Stimulated activated CD8-positive, alpha-beta memory T cell treated with anti-CD3 and anti-CD28 coated beads, Interleukin-15, amount 100 ng/mL, for 24 hours (primary cell): Measurements from ENCODE around the gene UROC1.

Experiments
- DNase-seq: peaks from one replicate; pipeline ENCODE4 v3.0.0-alpha.2; 2020; ENCODE audit warnings: low read depth

The UROC1 gene

DNA sequence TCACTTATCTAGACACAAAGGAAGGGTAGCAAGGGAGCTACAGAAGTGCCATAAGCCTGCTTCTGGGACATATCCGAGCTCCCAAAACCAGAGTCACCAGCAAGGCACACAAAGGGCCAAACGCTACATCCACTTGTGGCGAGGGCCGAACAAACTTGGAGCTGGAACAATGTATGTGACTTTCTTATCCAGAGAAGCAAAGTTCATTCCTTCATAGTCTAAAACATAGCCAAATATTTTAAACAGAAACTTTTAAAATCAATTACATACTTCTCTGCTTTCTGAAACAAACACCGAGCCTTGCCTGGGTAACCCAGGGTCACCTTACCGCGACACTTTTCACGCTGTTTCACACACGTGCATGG, 57.8 kb downstream of the UROC1 start:
- no peak for DNase-seq

DNA sequence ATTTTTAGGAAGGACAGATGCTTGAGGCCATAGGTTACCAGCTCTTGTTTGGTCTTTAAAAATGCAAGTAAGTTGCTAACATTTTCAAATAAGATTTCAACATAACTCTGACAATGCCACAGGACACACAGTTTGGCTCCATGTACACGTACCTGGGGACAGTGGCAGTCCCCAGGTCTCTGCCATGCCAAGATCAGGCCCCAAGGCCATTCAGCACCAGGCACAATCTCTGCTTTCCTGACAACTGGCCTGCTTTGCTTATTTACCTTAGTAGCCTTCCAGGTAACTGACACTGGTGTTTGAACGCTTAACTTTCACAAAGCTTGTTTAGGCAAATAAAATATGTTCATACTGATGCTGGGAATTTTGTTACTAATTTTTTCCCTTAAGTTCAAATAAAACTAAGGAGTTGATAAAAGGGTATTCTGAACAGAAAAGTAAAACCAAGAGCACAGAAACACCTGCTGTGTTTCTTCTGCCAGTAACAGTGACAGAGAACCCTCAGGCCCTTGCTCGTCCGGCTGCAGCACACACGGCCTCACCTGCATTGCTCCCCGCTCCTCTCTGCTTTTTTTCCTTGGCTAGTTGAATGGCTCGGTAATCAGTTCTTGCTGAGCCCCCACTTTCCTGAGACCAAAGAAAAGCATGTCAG, 58.3 kb downstream of the UROC1 start:
- no peak for DNase-seq

DNA sequence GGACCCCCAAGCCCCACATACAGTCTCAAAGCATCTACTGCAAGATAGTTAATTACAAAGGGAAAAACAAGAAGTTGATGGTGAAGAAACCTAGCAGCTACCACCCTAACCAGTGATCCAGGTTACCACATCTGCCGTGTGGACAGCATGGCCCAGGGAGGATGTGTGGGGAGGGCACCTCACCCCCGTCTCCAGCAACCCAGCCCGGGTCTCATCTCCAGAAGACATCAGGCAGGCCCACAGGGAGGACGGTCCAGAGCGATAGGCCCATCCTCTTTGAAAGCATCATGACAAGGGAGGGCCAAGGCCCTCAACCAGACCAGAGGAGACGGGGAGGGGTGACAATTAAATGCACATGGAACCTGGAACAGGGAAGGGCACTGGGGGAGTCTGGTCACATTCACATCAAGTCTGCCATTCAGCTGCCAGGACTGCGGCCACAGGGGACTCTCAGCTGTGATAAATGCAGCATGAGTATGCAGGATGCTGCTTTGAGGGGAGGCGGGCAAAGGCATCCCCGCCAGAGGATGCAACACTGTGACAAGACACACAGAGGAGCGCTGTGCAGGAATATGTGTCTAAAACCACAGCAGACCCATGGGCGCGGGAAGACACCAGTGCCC, 60.7 kb downstream of the UROC1 start:
- DNase-seq = no peak

DNA sequence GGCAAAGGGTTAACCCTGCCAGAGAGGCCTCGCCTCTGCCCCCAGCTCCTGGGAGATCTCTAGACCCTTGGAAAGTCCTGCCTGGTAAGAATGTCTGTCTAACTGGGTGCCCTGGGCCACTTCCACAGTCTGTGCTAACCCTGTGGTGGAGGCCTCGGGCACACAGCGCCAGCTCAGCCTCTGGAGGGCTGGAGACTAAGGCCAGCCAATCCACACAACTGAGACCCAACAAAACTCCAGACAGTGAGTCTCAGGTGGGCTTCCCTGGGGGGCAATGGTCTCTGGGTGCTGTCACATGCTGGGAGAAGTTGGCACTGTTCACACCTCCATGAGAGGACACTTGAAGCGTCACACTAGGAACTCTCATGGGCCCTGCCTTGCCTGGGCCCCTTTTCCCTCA, 61.4 kb downstream of the UROC1 start:
- DNase-seq = no peak

DNA sequence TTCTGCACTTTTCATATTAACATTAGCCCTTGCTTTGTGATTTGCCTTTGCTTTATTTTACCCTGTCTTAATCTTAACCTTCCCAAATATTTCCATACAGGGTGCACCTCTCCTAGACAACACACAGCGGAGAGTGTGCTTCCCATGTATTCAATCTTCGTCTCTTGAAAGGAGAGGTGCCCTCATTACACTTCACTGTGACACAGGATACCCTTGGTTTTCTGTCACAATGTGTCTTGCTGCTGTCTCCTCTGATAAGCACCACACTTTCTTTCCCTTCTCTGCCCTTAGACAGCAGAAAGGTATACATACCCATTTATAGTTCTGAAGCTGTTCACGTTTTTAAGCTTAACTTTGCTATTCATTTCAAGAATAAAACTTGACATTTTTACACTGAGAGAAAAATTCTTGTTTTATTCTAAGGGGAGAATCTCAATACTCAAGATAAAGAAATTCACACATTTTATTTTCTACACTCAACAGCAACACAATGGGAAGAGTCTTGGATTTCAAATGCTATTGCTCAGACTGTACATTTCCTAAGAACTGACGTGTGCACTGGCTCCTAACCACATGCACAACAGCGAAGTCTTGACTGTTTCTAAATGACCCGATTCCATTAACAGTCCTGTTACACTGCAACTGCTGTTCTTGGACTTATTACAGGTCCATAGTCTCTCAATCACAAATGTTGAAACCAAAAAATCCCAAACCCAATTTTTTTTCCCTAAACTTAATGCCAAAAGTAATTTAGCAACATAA, 63.0 kb downstream of the UROC1 start:
- DNase-seq = no peak

DNA sequence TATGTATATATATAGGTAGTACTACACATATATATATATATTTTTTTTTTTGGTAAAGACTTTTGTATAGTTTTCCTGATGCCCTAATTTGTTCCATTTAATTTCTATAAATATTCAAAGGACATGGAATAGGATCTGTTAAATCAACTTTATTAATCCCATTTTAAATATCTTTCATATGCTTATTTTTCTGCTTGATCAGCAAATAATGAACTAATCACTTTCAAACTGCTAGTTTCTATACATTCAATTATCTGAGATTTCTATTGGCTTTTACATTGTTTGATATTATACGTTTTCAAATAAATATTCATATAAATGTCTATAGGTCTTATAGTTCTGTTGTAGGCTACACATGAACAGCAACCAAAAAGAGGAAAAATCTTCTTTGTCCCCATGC, 63.5 kb downstream of the UROC1 start:
- DNase-seq = no peak

DNA sequence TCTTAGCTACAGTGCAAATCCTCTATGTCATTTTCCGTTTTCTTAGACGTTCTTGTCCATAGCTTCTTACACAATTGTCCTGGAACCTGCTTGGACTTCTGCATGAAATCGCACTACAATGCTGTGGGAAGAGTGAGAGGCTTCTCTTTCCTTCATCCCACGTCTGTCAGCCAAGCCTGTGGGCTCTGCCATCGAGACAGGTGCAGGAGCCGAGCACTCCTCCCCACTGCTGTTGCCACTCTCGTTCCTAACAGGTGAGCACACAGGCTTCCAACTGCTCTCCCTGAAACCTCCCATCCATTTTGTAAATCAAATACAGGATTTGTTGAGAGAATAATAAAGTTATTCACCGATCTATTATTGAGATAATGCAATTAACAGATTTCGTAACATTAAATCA, 65.4 kb downstream of the UROC1 start:
- DNase-seq = no peak

DNA sequence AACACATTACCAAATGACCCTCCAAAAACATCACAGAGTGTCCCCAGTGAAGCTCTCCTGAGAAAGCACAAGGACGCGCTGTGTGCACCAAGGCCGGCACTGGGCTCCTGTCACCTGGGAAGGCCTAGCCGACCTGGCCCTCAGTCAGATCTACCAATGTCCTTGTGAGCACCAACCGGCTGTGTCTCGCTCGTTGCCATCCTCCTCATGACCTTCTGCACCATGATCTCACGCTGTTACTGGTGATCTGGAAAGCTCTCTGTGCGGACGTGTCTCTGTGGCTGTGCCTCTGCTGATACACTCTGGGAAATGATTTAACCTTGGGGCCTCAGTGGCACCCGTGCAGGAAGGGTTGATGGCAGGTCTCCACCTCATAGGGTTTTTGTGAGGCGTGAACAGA, 66.1 kb downstream of the UROC1 start:
- no peak for DNase-seq

DNA sequence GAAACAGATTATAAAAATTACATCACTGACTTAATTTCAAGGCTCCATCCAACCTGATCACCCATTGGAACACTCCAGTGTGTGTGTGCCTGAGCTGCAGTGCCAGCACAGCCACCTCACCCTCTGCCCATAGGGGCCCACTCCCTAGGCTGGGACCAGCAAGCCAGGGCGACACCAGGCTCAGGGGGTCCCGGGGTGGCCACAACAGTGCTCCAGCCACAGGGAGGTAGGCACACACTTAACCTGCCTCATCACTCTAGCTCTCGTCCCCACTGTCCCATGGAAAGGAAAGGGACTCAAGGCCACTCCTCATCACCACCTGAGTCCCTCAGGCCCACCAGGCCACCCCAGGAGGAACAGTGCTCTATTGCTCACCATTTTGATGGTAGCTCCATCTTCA, 66.8 kb downstream of the UROC1 start:
- DNase-seq = no peak

DNA sequence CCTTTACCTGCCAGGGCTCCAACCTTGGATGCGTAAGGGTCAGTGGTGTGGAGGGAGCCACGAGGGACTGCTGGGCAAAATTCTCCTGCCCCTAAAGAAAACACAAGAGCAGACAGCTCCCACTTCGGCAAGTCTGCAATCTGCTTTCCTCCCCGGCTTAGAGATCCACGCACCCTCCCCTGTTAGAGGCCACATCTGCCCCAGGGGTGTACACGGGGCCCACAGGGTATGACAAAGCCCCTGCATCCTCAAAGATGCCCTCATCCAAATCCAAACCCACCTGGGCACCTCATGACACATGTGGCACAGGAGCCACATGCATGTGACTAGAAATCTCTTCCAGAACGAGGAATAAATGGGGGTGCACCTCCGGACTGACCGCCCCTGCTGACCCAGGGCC, 67.4 kb downstream of the UROC1 start:
- no peak for DNase-seq

DNA sequence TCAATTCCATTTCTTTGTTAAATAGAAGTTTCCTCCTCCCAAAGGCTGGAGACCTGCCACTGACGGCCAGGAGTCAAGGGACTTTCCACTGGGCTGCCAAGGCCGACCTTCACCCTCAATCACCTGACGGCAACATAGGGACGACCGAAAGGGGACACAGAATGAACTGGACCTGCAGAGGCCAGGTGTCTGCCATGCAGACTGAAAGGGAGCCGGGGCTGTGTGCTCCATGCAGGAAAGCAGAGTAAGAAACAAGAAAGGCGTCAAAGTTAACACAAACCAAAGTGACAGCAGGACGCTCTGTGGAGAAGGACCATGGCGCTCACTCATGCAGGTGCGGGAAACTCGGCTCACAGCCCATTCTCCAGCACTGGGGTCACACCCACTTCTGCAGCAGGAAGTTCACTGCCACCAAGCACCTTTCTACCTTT, 67.9 kb downstream of the UROC1 start:
- no peak for DNase-seq

DNA sequence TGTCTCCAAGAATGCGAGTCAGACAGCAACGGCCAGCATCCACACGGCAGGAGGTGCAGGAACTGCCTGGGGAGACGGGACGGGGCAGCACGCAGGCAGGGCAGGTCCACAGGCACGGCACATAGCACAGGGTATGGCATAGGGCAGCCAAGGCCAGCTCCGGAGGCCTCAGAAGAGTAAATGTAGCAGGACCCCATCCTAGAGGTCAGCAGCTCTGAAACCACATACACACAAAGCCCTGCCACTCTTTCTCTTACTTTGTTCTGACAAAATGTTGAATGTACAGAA, 68.7 kb downstream of the UROC1 start:
- no peak for DNase-seq

DNA sequence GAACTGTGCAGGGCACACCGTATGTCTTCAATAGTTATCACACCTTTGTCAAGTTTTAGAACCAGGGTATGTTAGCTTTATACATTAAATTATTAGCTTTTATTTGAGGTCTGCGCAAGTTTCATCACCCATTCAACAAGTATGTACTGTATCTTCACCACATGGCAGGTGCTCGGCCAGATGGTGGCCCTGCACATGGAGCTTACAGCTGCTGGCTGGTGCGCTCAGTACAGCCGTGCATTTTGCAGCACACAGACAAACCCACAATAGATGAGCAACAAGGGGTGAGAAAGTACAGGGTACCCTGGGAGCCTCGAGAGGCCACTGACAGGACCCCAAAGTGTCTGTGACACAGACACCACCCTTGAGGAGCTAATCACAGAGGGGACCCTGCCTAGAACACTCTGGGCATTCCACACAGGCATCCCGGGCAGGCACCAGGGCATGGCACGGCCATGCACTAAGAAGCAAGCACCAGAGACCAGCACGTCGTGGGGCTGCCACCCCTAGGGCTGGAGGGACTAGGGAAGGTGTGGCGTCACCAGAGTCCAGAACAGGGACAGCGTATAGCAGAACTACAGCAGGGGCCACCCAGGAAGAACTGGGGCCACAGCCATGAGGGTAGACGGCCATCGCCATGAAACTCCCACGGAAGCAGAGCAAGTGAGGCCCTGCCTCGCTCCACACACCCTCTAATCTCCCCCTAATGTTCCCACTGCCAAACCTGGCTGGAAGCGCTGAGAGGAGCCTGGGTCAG, 69.3 kb downstream of the UROC1 start:
- no peak for DNase-seq

DNA sequence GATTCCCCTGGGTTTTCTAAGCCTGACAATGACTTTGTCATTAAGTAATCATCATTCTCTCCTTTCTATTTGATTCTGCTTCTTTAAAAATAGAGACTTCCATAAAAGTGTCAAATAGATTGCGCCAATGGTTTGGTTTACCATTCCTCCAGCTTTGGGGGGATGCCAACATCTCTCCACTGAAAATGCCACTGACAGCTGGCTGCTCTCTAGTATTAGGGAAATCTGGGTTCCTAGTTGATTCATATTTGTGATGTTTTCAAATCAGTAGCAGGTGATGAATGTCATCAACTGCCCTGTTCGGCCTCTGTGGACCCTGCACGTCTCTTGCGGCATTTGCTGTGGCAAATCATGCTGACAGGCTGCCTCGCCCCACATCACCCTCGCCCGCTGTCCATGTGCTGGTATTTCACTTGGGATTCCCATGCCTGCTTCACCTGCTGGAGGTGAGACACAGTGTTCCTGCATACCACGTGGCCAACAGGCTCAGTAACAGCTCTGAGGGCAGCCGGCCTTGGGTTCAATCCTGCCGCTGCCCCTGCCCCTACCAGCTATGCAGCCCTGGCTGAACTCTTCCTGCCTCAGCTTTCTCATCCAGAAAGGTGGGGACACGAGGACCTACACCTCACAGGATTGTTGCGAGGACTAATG, 70.0 kb downstream of the UROC1 start:
- no peak for DNase-seq

DNA sequence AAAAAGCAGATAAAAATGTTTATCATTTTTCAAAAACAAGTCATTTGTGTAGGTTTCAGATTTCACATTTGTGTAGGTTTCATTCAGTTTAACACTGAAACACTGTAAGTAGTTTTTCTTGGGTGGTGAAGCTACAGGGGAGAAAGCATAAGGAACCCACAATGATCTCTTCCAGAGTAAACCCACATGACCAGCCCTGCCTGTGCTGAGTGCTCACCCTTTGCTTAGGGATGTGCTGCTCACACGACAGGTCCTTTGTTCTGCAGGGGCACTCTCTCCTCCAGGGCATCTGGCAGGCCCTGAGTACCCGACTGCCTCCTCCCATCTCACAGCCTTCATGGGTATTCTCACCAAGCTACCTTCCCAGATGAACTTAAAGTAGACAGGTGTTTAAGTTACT, 70.8 kb downstream of the UROC1 start:
- no peak for DNase-seq

DNA sequence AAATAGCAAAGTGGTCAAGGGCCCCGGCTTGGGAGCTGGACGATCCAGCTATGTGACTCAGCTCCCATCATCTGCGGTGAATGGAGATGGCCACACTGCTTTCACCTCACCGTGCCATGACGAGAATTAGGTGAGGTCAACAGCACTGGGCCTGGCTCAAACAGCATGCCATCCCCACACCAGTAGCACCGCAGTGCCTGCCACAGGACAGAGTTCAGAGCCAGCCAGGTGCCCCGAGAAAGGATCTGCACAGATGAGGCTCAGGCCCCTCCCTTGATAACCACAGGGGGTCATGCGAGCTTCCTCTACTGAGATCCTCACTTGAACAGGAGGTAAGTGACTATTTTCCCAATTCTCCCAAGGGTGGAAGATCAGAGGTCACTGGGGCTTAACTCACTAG, 71.3 kb downstream of the UROC1 start:
- no peak for DNase-seq

DNA sequence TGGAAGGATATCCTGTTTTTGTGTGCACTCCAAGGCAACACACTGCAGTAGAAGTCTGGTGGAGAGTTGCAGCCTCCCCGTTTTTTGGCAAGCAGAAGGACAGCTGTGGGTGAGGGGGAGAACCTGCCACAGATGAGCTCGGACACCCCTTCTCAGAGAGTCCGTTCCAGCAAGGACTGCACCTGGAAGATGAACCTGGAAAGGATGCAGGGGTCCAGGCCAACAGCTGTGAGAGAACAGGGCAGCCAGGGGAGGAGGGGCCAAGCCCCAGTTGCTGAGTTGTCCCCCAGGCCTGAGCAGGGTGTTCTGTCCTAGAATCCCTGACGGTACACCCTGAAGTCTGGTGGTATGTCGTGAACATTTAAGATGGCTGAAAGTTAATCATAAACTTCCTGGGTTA, 72.1 kb downstream of the UROC1 start:
- DNase-seq = no peak

DNA sequence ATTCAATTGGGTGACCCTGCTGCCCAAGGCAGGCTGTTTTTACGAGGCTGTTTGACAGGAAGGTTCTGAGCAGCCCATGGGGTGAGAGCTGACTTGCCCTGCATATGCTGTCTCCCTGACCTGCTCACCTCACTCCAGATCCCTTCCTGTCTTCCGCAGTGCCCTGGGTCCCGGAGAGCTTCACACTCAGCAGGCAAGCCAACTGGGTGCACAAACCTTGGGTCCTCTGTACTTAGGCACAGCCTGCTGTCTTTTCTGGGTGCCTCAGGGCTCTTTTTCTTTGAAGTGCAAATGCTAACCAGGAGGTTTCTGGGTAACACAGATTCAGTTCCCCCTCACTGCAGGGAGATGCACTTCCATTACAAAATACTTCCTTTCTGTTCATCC, 74.7 kb downstream of the UROC1 start:
- no peak for DNase-seq

DNA sequence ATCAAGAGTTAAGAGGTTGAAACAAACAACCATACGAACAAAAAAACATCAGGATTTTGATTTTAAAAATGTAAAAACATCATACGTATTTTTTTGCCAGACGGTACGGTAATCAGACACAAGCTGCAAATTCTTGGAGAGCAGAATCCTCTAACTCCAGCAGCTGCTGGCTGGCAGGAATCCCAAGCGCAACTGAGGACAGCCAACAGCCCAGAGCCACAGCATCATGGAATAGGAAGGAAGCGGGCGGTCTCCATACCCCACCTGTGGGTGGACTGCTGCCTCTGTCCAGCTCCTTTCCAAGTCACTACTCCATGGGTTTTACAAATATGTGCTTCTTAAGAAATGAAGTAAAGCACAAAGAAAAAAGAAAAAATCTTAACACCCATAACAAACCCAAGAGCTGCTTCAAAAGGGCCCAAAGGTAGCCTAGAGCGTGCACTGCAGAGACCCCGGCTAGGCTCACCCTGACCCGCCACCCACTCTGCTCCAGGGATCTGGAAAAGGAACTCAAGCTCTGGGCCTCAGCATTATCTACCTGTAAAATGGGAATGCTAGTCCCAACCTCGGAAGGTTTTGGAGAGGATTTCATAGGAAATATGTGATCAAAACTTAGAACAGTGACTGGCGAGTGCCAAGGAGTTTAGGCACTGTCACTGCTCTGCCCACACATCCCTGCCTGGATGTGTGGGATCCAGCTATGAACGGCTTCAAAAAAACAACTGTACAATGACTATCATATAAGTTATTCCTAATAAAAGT, 75.3 kb downstream of the UROC1 start:
- no peak for DNase-seq

DNA sequence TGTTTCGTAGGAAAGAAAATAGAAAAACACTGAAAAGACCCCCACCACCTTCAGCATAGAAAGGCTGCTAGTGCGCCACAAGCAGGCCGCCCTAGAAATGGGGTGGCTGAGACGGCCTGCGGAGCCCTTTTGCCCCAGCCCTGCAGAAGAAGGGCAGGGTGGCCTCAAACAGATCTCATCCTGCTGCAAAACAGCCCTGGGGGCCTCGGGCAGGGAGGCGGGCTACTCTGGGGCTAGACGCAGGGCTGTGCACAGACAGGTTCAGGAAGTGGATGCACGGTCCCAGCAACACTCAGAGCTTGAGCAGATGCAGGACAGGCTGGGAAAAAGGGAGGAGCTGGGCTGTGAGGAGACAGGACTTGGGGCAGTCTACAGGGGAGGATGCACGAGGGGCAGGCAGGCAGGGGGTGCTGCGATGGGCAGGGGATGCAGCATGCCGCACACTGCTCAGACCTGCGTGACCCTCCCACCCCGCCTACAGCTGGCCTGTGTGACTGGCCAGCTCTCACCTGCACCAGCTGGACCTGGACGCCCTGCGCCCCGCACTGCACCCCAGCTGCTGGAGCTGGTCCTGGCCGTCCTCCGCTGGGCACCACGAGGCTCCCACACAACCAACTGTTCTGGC, 76.2 kb downstream of the UROC1 start:
- no peak for DNase-seq

DNA sequence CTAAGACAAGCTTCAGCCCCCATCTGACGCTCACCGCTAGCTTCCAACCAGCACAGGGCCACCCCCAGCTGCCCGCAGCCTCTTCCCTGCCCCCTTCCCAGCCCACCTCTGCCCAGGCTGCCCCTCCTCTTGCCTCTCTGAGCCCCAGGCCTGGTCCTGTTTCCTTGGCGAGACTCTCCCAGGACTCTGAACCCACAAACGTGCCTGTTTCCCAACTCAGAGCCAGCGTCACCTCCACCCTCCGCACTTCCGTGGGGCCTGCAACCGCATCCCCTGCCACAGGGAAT, 76.9 kb downstream of the UROC1 start:
- no peak for DNase-seq
